Heart right ventricle (tissue), 16 donors: ENCODE data around the gene FUT2. TPM values are rescaled to one million over a fixed set of nuclear protein-coding genes. Genes with fewer than 3 reads are reported as not detected.

Source experiments
- ATAC-seq, 8 donors: fragments of 200-7000 bp; cut with Tn5 transposase; one replicate each; pipeline ENCODE4 v1.9.1; 2020; ENCODE audit warnings: mild to moderate bottlenecking in 8 of 8, moderate library complexity in 8 of 8, moderate number of reproducible peaks in 1 of 8
- DNase-seq, 2 donors: peaks; one replicate each; pipeline ENCODE4 v3.0.0-alpha.2; 2020
- H3K27ac ChIP-seq, 10 donors: fragments of 200-600 bp; sonication (generic) in 2 of 10; one replicate each; pipeline versions ENCODE4 v1.5.0 to v1.8.0; 2020 to 2022; ENCODE audit warnings: mild to moderate bottlenecking in 3 of 10
- H3K27me3 ChIP-seq, 7 donors: fragments of 200-600 bp; one replicate each; pipeline ENCODE4 v1.8.0; 2021 to 2022; ENCODE audit warnings: mild to moderate bottlenecking in 2 of 7
- H3K36me3 ChIP-seq, 9 donors: fragments of 200-600 bp; sonication (generic) in 1 of 9; one replicate each; pipeline versions ENCODE4 v1.5.0 to v1.8.0; 2020 to 2022; ENCODE audit warnings: mild to moderate bottlenecking in 2 of 9
- H3K4me1 ChIP-seq, 9 donors: fragments of 200-600 bp; sonication (generic) in 1 of 9; one replicate each; pipeline versions ENCODE4 v1.5.0 to v1.8.0; 2020 to 2022; ENCODE audit warnings: mild to moderate bottlenecking in 4 of 9
- H3K4me3 ChIP-seq, 10 donors: fragments of 200-600 bp; sonication (generic) in 2 of 10; one replicate each; pipeline versions ENCODE4 v1.5.0 to v1.8.0; 2020 to 2022; ENCODE audit warnings: mild to moderate bottlenecking in 7 of 10, moderate library complexity in 2 of 10
- H3K9me3 ChIP-seq, 11 donors: fragments of 200-600 bp in 10 of 11; sonication (generic) in 2 of 11; one replicate each; pipeline versions ENCODE4 v1.5.0 to v1.8.0; 2013 to 2022; ENCODE audit warnings: mild to moderate bottlenecking in 2 of 11, control low read depth in 1 of 11, moderate library complexity in 1 of 11
- CTCF ChIP-seq, 9 donors: fragments of 200-600 bp; sonication (generic) in 2 of 9; IDR thresholded peaks; one replicate each; pipeline versions ENCODE4 v1.5.0 to v1.8.0; 2021 to 2022; ENCODE audit warnings: antibody characterized with exemption in 9 of 9, mild to moderate bottlenecking in 5 of 9, moderate library complexity in 1 of 9
- WGBS, 2 donors: extraction: QIAGEN DNeasy Blood & Tissue Kit; methylation state at CpG; one replicate each; pipeline ENCODE4 v1.1.7; 2013; ENCODE audit warnings: inconsistent platforms in 1 of 2; 5-methylcytosine and 5-hydroxymethylcytosine counted together
- intact Hi-C, 10 donors: fragments of 100-400 bp; cut with DNase I; formaldehyde crosslinking; loops; one replicate each; pipeline versions ENCODE4 v1.11.1 to v1.14.2; 2022
- polyA plus RNA-seq, 2 donors: library from polyadenylated mRNA; stranded (reverse); fragments of 200-250 nt; gene quantifications; one replicate each; pipeline ENCODE4 v1.2.3, GENCODE V29; 2013
- total RNA-seq, 10 donors: library from RNA; stranded (reverse); fragmentation: NEBNext Ultra II Directional in 3 of 10; extraction: Animal tissue kit (Norgen Biotek cat#: 25700) in 3 of 10; gene quantifications; one replicate each; pipeline versions ENCODE4 v1.2.1 to v1.2.4, GENCODE V29; 2021 to 2023
- donor health status: Arrhythmogenic right ventricular cardiomyopathy.
- donor health status: ischemic (EF 13 %, LVEDD 7.1; RV severe dilation, severe dysfunction).
- donor health status: healthy with polysubstance abuse.
- donor health status: DM: no; HTN: yes; CAD: no.
- donor health status: DM: no; HTN: no; CAD: no.
- donor health status: ischemic (EF 25% LVEDD 6.9; RV normal size, moderate dysfunction).
- donor health status: ischemic (EF 25% LVEDD 5.7; RV mildly dilated, moderate dysfunction).
- donor health status: healthy.
- donor health status: DM: yes; HTN: yes; CAD: no.
- donor health status: Ischemic cardiomyopathy.
- donor health status: ischemic (EF 35%, LVEDD 5.7; RV mildly dilated, moderate dysfunction).
- donor health status: nonischemic (EF 11% LVEDD 7.7; RV severe dilation, severe dysfunction).
- donor health status: DM: yes; HTN: yes; CAD: no.
- donor health status: PGD.
- donor health status: ischemic (EF 29% LVEDD 5.4; RV normal size, mild dysfunction).
- donor health status: nonischemic (EF 23%, LVEDD 6.1; RV moderate dilation, normal function).

The FUT2 gene
- total and polyA plus RNA-seq, 12 donors, result 0.07 TPM; not detected in 11

- ATAC-seq, result peak in 1 of 8 donors; percentile 1
- peak overlapping the region; percentile 81 to 97 (median 94) for H3K27ac ChIP-seq
- intact Hi-C loops, result loop anchor here in 6 of 10 donors (2.0 to 10.0 kb wide), 5 partner anchors 15 to 95 kb away; partner anchors contain the start of genes NTN5 (in 3 of the 6) and CA11 (in 2 of the 6)
Observed at GRCh38 chr19:48739404-48740163, 43.8 kb downstream of the FUT2 start.

DNA sequence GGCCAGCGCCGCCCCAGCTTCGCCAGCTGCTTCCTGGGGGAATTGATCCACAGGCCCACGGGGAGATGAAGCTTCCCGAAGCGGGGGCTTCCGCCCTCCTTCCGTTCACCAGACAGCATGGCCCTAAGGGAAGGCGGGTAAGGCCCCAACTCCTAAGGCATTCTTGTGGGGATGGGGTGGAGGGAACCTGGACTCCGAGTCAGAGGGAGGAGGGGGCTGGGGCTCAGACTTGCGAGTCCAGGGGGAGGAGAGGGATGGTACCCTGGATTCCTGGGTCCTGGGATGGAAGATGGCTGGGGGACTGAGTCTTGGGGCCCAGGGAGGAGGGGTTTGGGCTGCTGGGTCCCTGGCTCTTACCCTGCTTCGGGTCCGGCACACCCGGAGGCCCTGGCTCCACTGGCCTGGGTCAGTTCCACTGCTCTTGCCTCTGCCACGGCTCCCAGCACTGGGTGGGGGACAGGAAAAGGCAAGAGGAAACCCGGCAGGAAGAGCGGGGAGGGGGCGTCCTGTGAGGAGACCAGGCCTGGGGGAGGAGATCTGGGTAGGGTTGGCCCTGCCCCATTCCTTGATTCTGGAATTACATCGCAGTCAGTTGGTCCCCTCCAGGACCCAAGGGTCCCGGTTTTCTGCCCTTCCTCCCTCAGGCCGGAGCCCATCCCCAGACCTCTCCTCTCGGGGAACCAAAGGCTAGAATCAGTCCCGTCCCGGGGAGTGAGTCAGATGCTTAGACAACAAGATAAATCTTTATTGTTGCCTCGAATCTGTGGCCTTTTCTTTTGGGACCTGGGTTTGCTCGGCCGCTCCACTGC lies 44.6 kb downstream of the FUT2 start, which contains the start of gene RASIP1:
RASIP1 (minus strand) TSS at position 447 of the 809 bp plus-strand sequence; CDS start at position 119, 328 bp downstream.
- DNase-seq, result peak; percentile 73 to 88
- Histone ChIP-seq H3K4me1 (peaks cover 0 to 36% (median 16%) of the 10 kb centered on the region in 9 donors), H3K27me3 (peaks cover 0 to 22% (median 0%) of the 10 kb centered on the region in 7 donors), H3K27ac (peak within 1 kb of the TSS; percentile 81 to 97 (median 94)), H3K9me3 (no peaks in the 10 kb centered on the region), H3K4me3 (peak within 1 kb of the TSS; percentile 60 to 84 (median 71)), H3K36me3 (peaks cover 0 to 11% (median 0%) of the 10 kb centered on the region in 9 donors)
- WGBS, 2 donors, result 51% methylated on average over 25 to 27 of the region's 27 CpGs
- peak; percentile 30 to 87 (median 72) for ATAC-seq
- no peak for TF ChIP-seq CTCF (IDR thresholded peaks at IDR 0.05)
- intact Hi-C loops, result loop anchor here in 2 of 10 donors (5.0 kb wide), 2 partner anchors 42 to 93 kb away; partner anchors contain the start of gene CA11 (in 1 of the 2)

More at GRCh38 chr19:48739404-48740163, 43.8 kb downstream of the FUT2 start:
- Histone ChIP-seq H3K27me3 (peaks cover 0 to 21% (median 0%) of the 10 kb centered on the region in 7 donors), H3K4me1 (peaks cover 0 to 36% (median 19%) of the 10 kb centered on the region in 9 donors), H3K4me3 (peak overlapping the region; percentile 60 to 84 (median 71)), H3K9me3 (no peaks in the 10 kb centered on the region), H3K36me3 (peaks cover 0 to 18% (median 0%) of the 10 kb centered on the region in 9 donors)
- DNase-seq, result no peak
- 9 to 10% methylated on average over 46 to 51 of the region's 51 CpGs for WGBS, 2 donors
- TF ChIP-seq CTCF (IDR thresholded peaks at IDR 0.05), result no peak

DNA sequence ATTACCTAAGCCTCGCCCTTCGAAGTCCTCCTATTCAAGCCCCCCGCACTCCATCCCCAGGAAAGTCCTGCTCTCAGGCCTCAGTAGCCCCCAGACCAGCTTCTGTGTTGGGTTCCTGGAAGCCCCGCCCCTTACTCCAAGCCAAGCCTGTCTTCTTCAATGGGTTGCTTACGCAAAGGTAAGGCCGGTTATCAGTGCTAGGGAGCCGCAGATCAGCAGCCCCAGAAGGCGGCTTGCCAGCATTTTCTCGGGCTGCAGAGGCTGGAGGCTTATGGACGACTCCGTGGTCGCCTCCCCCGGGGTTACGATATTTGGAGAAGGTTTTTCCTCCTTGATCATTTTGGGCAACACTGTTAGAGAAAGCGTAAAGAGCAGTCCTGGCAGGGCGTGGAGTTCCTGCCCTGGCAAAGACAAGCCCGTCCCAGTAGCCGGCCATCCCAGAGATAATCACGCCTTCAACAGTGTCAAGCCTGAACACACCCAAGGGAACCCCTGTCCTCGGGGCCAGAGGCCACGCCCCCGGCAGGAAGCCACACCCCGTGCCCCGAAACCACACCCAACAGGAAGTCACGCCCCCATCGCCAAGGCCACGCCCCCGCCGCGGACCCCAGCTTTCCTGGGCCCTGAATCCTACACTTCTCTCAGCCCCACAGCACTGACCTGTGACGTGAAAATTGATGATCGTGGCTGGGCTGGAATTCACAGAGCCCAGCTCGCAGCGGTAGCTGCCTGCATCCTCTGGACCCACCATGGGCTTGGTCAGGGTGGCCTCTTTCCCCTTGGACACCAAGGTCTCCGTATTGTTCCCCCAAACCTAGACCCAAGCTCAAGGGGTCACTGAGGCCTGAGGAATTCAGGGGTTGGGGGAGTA lies 45.6 kb downstream of the FUT2 start:
- Histone ChIP-seq H3K27me3 (peaks cover 0 to 32% (median 3%) of the 10 kb centered on the region in 7 donors), H3K36me3 (peaks cover 0 to 8% (median 0%) of the 10 kb centered on the region in 9 donors), H3K27ac (peak overlapping the region; percentile 81 to 97 (median 94)), H3K9me3 (no peaks in the 10 kb centered on the region), H3K4me1 (peaks cover 0 to 40% (median 18%) of the 10 kb centered on the region in 9 donors), H3K4me3 (peak overlapping the region; percentile 1 to 84 (median 71))
- ATAC-seq (peak; percentile 18 to 73 (median 50)), DNase-seq (peak; percentile 61 to 73)
- WGBS, 2 donors, result 31 to 37% methylated on average over 35 of the region's 35 CpGs
- intact Hi-C loops, result loop anchor here in 2 of 10 donors (5.0 kb wide), 2 partner anchors 41 to 94 kb away; partner anchors contain the start of gene CA11 (in 1 of the 2)
- no peak for TF ChIP-seq CTCF (IDR thresholded peaks at IDR 0.05)
